Right atrium auricular region (tissue), 2 donors: ENCODE data around the gene SLC2A4RG. TPM values are rescaled to one million over a fixed set of nuclear protein-coding genes. Genes with fewer than 3 reads are reported as not detected.
A peak's percentile ranks its signal among the peaks of the same experiment; 100 is the strongest.

ENCODE experiments used
- DNase-seq: peaks from one replicate; pipeline ENCODE4 v3.0.0-alpha.2; 2019; ENCODE audit warnings: low spot score
- H3K27ac ChIP-seq, 2 donors: fragments of 200-600 bp; sonication (generic); 1 replicate in 1 of 2; 2 replicates in 1 of 2; pipeline ENCODE4 v1.5.1; 2016 to 2019
- H3K27me3 ChIP-seq, 2 donors: fragments of 200-600 bp; sonication (generic); one replicate each; pipeline versions ENCODE4 v1.5.1 to v1.6.0; 2017 to 2019
- H3K36me3 ChIP-seq: fragments of 200-600 bp; sonication (generic); one replicate; pipeline ENCODE4 v1.5.1; 2016
- H3K4me1 ChIP-seq, 2 donors: fragments of 200-600 bp; sonication (generic); one replicate each; pipeline versions ENCODE4 v1.5.1 to v1.6.0; 2017 to 2019
- H3K4me3 ChIP-seq, 2 donors: fragments of 200-600 bp; sonication (generic); 1 replicate in 1 of 2; 2 replicates in 1 of 2; pipeline ENCODE4 v1.5.1; 2017 to 2019; ENCODE audit warnings: mild to moderate bottlenecking in 1 of 2, moderate library complexity in 1 of 2
- H3K9me3 ChIP-seq, 2 donors: fragments of 200-600 bp; sonication (generic); one replicate each; pipeline ENCODE4 v1.5.1; 2019
- total RNA-seq, 2 donors: library from RNA; depleted of rRNA; stranded (reverse); fragments of >200 nt; gene quantifications; one replicate each; pipeline ENCODE4 v1.1.0, GENCODE V29; 2016
- TF ChIP-seq, protein P1 (sequence below), 2 donors: fragments of 200-600 bp; sonication (generic); IDR thresholded peaks; one replicate each; pipeline ENCODE4 v1.5.1; 2019; ENCODE audit warnings: antibody characterized with exemption in 2 of 2

SLC2A4RG gene
- total RNA-seq, 2 donors from 2014 or later: 30.1 to 30.7 TPM

GRCh38 chr20:63704749-63705117 is 34.8 kb upstream of the SLC2A4RG start:
- DNase-seq: no peak
- Histone ChIP-seq H3K27ac (no peak overlapping the region), H3K9me3 (no peaks in the 10 kb centered on the region), H3K27me3 (no peaks in the 10 kb centered on the region), H3K36me3 (peaks cover 27% of the 10 kb centered on the region), H3K4me1 (peaks cover 0 to 32% of the 10 kb centered on the region in 2 donors), H3K4me3 (no peak overlapping the region)
- TF ChIP-seq, protein P1, sequence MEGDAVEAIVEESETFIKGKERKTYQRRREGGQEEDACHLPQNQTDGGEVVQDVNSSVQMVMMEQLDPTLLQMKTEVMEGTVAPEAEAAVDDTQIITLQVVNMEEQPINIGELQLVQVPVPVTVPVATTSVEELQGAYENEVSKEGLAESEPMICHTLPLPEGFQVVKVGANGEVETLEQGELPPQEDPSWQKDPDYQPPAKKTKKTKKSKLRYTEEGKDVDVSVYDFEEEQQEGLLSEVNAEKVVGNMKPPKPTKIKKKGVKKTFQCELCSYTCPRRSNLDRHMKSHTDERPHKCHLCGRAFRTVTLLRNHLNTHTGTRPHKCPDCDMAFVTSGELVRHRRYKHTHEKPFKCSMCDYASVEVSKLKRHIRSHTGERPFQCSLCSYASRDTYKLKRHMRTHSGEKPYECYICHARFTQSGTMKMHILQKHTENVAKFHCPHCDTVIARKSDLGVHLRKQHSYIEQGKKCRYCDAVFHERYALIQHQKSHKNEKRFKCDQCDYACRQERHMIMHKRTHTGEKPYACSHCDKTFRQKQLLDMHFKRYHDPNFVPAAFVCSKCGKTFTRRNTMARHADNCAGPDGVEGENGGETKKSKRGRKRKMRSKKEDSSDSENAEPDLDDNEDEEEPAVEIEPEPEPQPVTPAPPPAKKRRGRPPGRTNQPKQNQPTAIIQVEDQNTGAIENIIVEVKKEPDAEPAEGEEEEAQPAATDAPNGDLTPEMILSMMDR (IDR thresholded peaks at IDR 0.05): no peak

GRCh38 chr20:63705232-63706026 is 34.1 kb upstream of the SLC2A4RG start:
- peaks cover 27% of the 10 kb centered on the region for H3K36me3 ChIP-seq
- peaks cover 0 to 29% of the 10 kb centered on the region in 2 donors for H3K4me1 ChIP-seq
- TF ChIP-seq, protein P1 (IDR thresholded peaks at IDR 0.05): no peak
- DNase-seq: no peak
- H3K9me3 ChIP-seq: no peaks in the 10 kb centered on the region
- H3K27me3 ChIP-seq: no peaks in the 10 kb centered on the region
- H3K4me3 ChIP-seq: no peak overlapping the region
- H3K27ac ChIP-seq: no peak overlapping the region

- Histone ChIP-seq H3K27me3 (no peaks in the 10 kb centered on the region), H3K4me3 (peak overlapping the region in 1 of 2 donors; percentile 96), H3K4me1 (peaks cover 0 to 29% of the 10 kb centered on the region in 2 donors), H3K36me3 (peaks cover 28% of the 10 kb centered on the region), H3K27ac (peak overlapping the region in 1 of 2 donors; percentile 88), H3K9me3 (no peaks in the 10 kb centered on the region)
- no peak for DNase-seq
- TF ChIP-seq, protein P1 (IDR thresholded peaks at IDR 0.05): no peak
Measured at GRCh38 chr20:63706027-63706695, 33.4 kb upstream of the SLC2A4RG start.

- peaks cover 0 to 29% of the 10 kb centered on the region in 2 donors for H3K4me1 ChIP-seq
- no peaks in the 10 kb centered on the region for H3K27me3 ChIP-seq
- H3K36me3 ChIP-seq: peaks cover 35% of the 10 kb centered on the region
- no peaks in the 10 kb centered on the region for H3K9me3 ChIP-seq
- TF ChIP-seq, protein P1 (IDR thresholded peaks at IDR 0.05): no peak
- DNase-seq: no peak
- H3K4me3 ChIP-seq: peak overlapping the region; percentile 81 to 96
- peak overlapping the region; percentile 88 to 92 for H3K27ac ChIP-seq
Measured at GRCh38 chr20:63706852-63707557, 32.6 kb upstream of the SLC2A4RG start.

GRCh38 chr20:63707558-63708300 is 31.8 kb upstream of the SLC2A4RG start, which contains the start of the genes ARFRP1 and ZGPAT:
Gene ARFRP1, minus strand, starts transcription at chr20:63707976. Its CDS starts 885 bp downstream, at chr20:63707091.
Gene ZGPAT, plus strand, starts transcription at chr20:63708039. Its CDS starts 542 bp downstream, at chr20:63708581.
- H3K9me3 ChIP-seq: no peaks in the 10 kb centered on the region
- no peaks in the 10 kb centered on the region for H3K27me3 ChIP-seq
- DNase-seq: peak; percentile 85
- peaks cover 43% of the 10 kb centered on the region for H3K36me3 ChIP-seq
- H3K4me3 ChIP-seq: peak within 1 kb of the TSS; percentile 81 to 96
- peak within 1 kb of the TSS; percentile 88 to 92 for H3K27ac ChIP-seq
- TF ChIP-seq, protein P1 (IDR thresholded peaks at IDR 0.05): peak in 1 of 2 donors; percentile 25
- H3K4me1 ChIP-seq: peaks cover 0 to 29% of the 10 kb centered on the region in 2 donors
